Left lobe of liver (tissue), 2 donors: ENCODE results near the gene PRSS27. TPM values are rescaled to one million over a fixed set of nuclear protein-coding genes. Genes with fewer than 3 reads are reported as not detected.
A peak's percentile ranks its signal among the peaks of the same experiment; 100 is the strongest.
"Not testable (repeated sequence)": the region's sequence is repeated elsewhere in the genome, so short reads cannot be mapped to it uniquely, and the experiment has no call there.

Experiments used
- ATAC-seq: fragments of 200-7000 bp; cut with Tn5 transposase; one replicate; pipeline ENCODE4 v1.9.1; 2020; ENCODE audit warnings: mild to moderate bottlenecking, moderate library complexity
- DNase-seq: peaks from one replicate; pipeline ENCODE4 v3.0.0-alpha.2; 2020; ENCODE audit warnings: low spot score
- total RNA-seq: library from RNA; stranded (reverse); gene quantifications from one replicate; pipeline ENCODE4 v1.2.1, GENCODE V29; 2021
- donor health status: DM: no; HTN: no; CAD: no; lungs with moderate emphysema.
- donor health status: DM: no; HTN: yes; CAD: no.

The PRSS27 gene
- total RNA-seq, 1 donor from 2014 or later: 0.45 TPM

DNA sequence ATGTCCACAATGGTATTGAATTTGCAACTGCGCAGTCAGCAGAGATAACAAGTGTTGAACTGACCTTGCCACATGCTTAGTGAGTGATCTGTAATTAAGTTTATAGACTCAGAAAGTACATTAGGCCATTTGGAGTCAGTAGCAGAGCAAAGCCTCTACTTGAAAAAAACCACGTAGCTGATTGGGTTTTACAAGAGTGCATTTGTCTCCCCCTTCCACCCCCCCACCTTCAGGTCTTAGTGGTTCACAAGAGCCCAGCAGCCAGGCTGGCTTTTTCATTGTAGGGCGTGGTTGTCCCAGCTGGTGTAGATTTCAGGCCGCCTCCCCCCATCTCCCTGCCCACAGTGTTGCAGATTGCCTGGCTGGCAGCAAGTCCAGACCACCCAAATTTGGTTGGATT, 40.1 kb downstream of the PRSS27 start:
- not testable (repeated sequence) for ATAC-seq, DNase-seq

DNA sequence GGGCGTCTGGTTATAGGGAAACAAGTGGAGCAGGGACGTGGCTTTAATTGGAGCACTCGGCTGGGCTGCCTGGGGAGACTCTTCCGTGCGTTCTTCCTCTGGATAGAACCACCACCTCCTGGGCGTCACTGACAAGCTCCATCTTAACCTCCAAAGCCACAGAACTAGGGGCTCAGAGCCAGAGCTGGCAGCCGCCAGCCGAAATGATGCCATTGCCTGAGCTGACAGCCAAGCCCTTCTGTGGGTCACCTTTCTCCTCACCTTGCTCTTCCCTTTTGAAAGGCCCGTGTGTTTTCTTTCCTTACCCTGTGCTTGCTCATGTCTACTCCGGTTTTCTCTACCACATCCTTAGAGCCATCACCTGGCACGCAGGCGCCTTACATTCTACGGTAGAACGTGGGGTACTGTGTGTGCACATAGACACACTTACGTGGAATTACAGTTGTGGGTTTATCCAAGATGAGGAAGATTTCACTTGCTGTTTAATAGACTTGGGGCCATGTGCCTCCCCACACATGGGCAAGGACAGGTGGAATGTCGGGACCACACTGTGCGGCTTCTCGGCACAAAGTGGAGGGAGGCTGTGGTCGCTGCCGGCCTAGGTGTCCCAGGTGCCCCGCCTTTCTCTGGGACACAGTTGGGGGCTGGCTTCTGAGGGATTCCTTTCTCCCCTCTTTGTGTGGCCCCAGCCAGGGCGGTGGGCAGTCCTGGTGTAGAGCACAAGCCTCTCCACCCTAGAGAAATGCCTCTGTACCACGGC, 41.6 kb downstream of the PRSS27 start:
- not testable (repeated sequence) for DNase-seq, ATAC-seq

DNA sequence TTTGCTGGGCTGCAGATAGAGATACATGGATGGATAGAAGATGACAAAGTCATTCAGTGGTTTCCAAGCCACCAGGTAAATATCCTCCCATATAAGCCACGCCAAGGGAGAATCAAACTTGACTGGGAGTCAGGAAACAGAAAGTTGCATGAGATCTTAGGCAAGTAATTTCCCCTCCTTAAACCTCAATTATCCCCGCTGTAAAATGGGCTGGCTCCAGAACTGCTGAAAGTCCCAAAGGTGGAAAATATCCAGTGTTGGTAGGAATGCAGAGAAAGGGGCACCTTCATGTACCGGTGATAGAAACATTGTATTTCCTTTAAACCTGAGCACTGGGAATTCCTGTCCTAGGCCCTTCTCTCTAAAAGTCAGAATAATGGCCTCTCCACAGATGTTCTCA, 43.1 kb downstream of the PRSS27 start:
- ATAC-seq: not testable (repeated sequence)

DNA sequence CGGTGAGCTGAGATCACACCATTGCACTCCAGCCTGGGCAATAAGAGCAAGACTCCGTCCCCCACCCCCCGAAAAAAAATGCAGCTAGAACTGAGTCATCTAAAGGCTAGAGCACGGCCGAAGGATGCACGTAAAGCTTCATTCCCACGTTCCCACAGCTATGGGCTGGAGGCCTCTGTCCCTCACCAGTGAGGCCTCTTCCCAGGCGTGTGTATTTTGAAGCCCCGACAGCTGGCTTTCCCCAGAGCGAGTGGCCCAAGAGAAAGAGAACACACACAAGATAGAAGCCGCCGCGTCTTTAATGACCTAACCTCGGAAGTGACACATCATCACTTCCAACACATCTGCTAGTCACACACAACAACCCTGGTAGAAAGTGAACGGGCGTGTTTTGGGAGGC, 44.3 kb downstream of the PRSS27 start:
- DNase-seq (no peak), ATAC-seq (no peak)

More for the DNA sequence above, 43.1 kb downstream of the PRSS27 start:
- DNase-seq: not testable (repeated sequence)

GRCh38 chr16:2675021-2675420, 45.0 kb downstream of the PRSS27 start:
- ATAC-seq: no peak

DNA sequence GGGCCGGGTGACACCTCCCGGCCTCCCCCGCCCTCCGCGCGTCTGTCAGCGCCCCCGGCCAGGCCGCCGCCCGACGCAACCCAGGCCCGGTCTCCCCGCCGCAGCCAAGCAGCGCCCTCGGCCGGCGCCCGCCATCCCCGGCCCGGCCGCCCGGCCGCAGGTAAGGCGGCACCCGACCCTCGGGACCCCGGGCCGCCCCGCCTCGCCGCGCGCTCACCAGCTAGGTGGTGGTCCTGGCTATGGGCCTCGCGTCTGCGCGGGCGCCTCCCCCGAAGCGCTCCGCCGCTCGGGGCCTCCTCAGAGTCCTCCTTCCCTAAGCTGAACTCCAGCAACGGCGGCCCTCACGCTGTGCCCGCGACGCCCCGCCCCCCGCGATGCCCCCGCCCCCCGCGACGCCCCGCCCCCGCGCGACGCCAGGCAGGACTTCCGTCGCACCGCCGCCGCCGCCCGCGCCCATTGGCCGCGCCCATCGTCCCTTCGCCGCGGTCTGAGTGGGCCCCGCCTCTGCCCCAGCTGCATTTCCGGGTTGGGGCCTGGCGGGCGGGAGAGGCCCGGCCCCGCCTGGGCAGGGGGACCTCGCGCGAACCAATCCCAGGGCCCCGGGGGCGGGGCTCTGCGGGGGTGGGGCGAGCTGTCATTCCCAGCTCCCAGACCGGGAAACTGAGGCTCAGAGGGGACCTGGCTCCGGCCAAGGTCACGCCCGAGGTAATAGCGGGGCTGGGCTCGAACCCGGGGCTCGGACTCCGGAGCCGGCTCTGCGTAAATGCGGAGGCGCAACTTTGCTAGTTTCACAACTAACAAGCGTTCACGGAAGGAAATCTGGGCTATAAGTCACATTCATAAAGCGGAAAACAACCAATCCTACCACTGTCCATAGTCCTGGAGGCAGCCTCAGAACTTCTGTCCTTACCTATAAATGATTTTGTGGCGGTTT, 46.7 kb downstream of the PRSS27 start:
- DNase-seq: peak; percentile 97
- ATAC-seq: peak; percentile 95

More at GRCh38 chr16:2675021-2675420, 45.0 kb downstream of the PRSS27 start:
- DNase-seq: no peak

GRCh38 chr16:2671741-2672140, 48.3 kb downstream of the PRSS27 start:
- ATAC-seq: no peak
- no peak for DNase-seq

DNA sequence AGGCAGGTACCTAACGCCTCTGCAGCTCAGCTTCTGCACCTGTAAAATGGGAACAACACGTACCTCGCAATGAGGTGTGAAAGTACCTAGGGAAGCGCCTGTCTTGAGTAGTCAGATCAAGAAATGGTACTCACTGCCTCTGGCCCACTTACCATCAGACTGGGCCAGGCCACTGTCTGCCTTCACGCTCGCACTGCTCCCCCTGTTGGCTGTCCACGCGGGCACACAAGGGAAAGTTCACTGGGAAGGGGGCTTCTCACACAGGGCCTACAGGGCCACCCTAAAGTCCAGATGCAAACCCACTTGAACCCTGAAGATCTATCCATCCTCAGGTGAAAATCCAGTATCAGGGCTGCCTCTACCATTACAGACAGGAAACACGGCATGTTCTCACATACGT, 48.8 kb downstream of the PRSS27 start:
- ATAC-seq, DNase-seq: not testable (repeated sequence)

GRCh38 chr16:2670017-2670416, 50.0 kb downstream of the PRSS27 start:
- not testable (repeated sequence) for ATAC-seq

GRCh38 chr16:2669587-2669986, 50.4 kb downstream of the PRSS27 start:
- not testable (repeated sequence) for DNase-seq, ATAC-seq

More at GRCh38 chr16:2670017-2670416, 50.0 kb downstream of the PRSS27 start:
- DNase-seq: peak; percentile 64

GRCh38 chr16:2666671-2667070, 53.4 kb downstream of the PRSS27 start:
- DNase-seq, ATAC-seq: not testable (repeated sequence)

DNA sequence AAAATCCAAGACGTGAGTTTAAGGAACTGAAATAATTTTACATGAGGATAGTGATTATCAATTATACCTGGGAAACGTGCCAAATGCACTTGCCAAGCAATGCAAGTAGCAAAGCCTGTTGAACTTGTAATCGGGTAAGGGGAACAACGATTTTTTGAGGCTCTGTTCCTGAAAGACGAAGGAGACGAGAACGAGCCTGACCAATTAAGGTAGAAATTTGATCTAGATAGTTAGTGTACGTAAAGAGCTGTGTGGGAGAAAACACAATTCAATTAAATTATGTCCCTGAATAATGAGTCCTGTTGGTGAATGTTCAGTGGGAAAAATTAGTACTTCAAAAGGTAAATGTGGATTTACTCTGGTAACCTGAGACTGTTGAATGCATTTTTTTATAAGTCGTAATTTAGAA, 55.4 kb downstream of the PRSS27 start:
- ATAC-seq (no peak), DNase-seq (no peak)

GRCh38 chr16:2663553-2664546, 56.2 kb downstream of the PRSS27 start:
- DNase-seq: no peak

More at GRCh38 chr16:2663553-2664546, 56.2 kb downstream of the PRSS27 start:
- ATAC-seq: no peak

Other genes with a start within 250 kb of the PRSS27 start
- gene NTN3, start 248.9 kb downstream of the PRSS27 start, total RNA-seq: 3.6 TPM
- 32.5 TPM for gene TBC1D24, start 245.1 kb downstream of the PRSS27 start, total RNA-seq
- gene ATP6V0C, start 206.3 kb downstream of the PRSS27 start, total RNA-seq: 87.0 TPM
- 22.2 TPM for gene AMDHD2, start 199.9 kb downstream of the PRSS27 start, total RNA-seq
- 0.20 TPM for gene CEMP1, start 188.8 kb downstream of the PRSS27 start, total RNA-seq
- 27.4 TPM for gene PDPK1, start 182.2 kb downstream of the PRSS27 start, total RNA-seq
- gene KCTD5, start 37.7 kb downstream of the PRSS27 start, total RNA-seq: 7.8 TPM
- gene SRRM2, start 32.4 kb upstream of the PRSS27 start, total RNA-seq: 378 TPM
- gene ELOB, start 57.1 kb upstream of the PRSS27 start, total RNA-seq: 117 TPM
- gene PRSS33, start 67.3 kb upstream of the PRSS27 start, total RNA-seq: not detected
- gene PRSS41, start 78.2 kb upstream of the PRSS27 start, total RNA-seq: not detected
- not detected for gene PRSS21, start 97.0 kb upstream of the PRSS27 start, total RNA-seq
- gene ZG16B, start 110.1 kb upstream of the PRSS27 start, total RNA-seq: not detected
- 0.70 TPM for gene PRSS22, start 137.9 kb upstream of the PRSS27 start, total RNA-seq
- 5.9 TPM for gene FLYWCH2, start 163.0 kb upstream of the PRSS27 start, total RNA-seq
- gene FLYWCH1, start 191.7 kb upstream of the PRSS27 start, total RNA-seq: 18.8 TPM
- not detected for gene KREMEN2, start 244.1 kb upstream of the PRSS27 start, total RNA-seq
- gene PAQR4, start 249.1 kb upstream of the PRSS27 start, total RNA-seq: 1.5 TPM